ENCODE results near the gene PRSS56. TPM values are rescaled to one million over a fixed set of nuclear protein-coding genes. Genes with fewer than 3 reads are reported as not detected.

PRSS56 gene
- total RNA-seq, 1 experiment from 2014 or later = 0.18 TPM

- in situ Hi-C loops (cut with HindIII; ENCODE audit: low pct_unique_long_range_greater_than_20kb, low sequenced_read_pairs) (no loop called here), intact Hi-C loops (cut with micrococcal nuclease; ENCODE audit: unreplicated experiment) (no loop called here)
- ATAC-seq (no peak), DNase-seq (ENCODE audit: low read depth, low spot score) (no peak)
- Histone ChIP-seq H3K27me3 (ENCODE audit: control insufficient read depth, insufficient read depth, low read length) (no peaks in the 10 kb centered on the region), H3K36me3 (ENCODE audit: control insufficient read depth, insufficient read depth, low read length) (no peaks in the 10 kb centered on the region), H3K4me3 (ENCODE audit: low read depth in 2 of 2, low read length in 2 of 2) (no peak overlapping the region), H3K9me3 (ENCODE audit: control insufficient read depth, insufficient read depth, low read depth, low read length) (no peaks in the 10 kb centered on the region), H3K27ac (ENCODE audit: low read length) (no peak overlapping the region), H3K4me1 (ENCODE audit: control insufficient read depth, insufficient read depth, low read length) (no peaks in the 10 kb centered on the region)
- POLR2A ChIA-PET = no interaction called here
- no TSS peak for BruUV-seq (replicated peaks)
- TF ChIP-seq TCF7L2 (IDR thresholded peaks at IDR 0.05; ENCODE audit: low read depth, low read length) = no peak
- TF ChIP-seq SIN3A (IDR thresholded peaks at IDR 0.05; ENCODE audit: borderline replicate concordance, insufficient read depth, low read depth, low read length) = no peak
- no peak for TF ChIP-seq REST (IDR thresholded peaks at IDR 0.05; ENCODE audit: insufficient read depth in 1 of 2, low read depth in 2 of 2, low read length in 1 of 2)
- no peak for TF ChIP-seq CTCF (IDR thresholded peaks at IDR 0.05)
- no peak for TF ChIP-seq POLR2AphosphoS5 (IDR thresholded peaks at IDR 0.05; ENCODE audit: low read depth, low read length)
- CTCF ChIA-PET = no interaction called here
Measured at GRCh38 chr2:232492963-232493700, 27.1 kb upstream of the PRSS56 start.

- H3K27me3 ChIP-seq (ENCODE audit: control insufficient read depth, insufficient read depth, low read length) = no peaks in the 10 kb centered on the region
- no peaks in the 10 kb centered on the region for H3K36me3 ChIP-seq (ENCODE audit: control insufficient read depth, insufficient read depth, low read length)
- intact Hi-C loops (cut with micrococcal nuclease; ENCODE audit: unreplicated experiment) (no loop called here), in situ Hi-C loops (cut with HindIII; ENCODE audit: low pct_unique_long_range_greater_than_20kb, low sequenced_read_pairs) (no loop called here)
- no peaks in the 10 kb centered on the region for H3K9me3 ChIP-seq (ENCODE audit: control insufficient read depth, insufficient read depth, low read depth, low read length)
- TF ChIP-seq CTCF (IDR thresholded peaks at IDR 0.05) = no peak
- TF ChIP-seq REST (IDR thresholded peaks at IDR 0.05; ENCODE audit: insufficient read depth in 1 of 2, low read depth in 2 of 2, low read length in 1 of 2) = no peak
- TF ChIP-seq TCF7L2 (IDR thresholded peaks at IDR 0.05; ENCODE audit: low read depth, low read length) = no peak
- TF ChIP-seq SIN3A (IDR thresholded peaks at IDR 0.05; ENCODE audit: borderline replicate concordance, insufficient read depth, low read depth, low read length) = no peak
- TF ChIP-seq POLR2AphosphoS5 (IDR thresholded peaks at IDR 0.05; ENCODE audit: low read depth, low read length) = no peak
- no peak overlapping the region for H3K27ac ChIP-seq (ENCODE audit: low read length)
- H3K4me1 ChIP-seq (ENCODE audit: control insufficient read depth, insufficient read depth, low read length) = no peaks in the 10 kb centered on the region
- DNase-seq (ENCODE audit: low read depth, low spot score) = no peak
- POLR2A ChIA-PET = no interaction called here
- H3K4me3 ChIP-seq (ENCODE audit: low read depth in 2 of 2, low read length in 2 of 2) = no peak overlapping the region
- no TSS peak for BruUV-seq (replicated peaks)
- CTCF ChIA-PET = no interaction called here
- ATAC-seq = no peak
Measured at GRCh38 chr2:232493701-232494474, 26.3 kb upstream of the PRSS56 start.
